HAP-1 (cell line): ENCODE results near the gene ZNF322.
A peak's percentile ranks its signal among the peaks of the same experiment; 100 is the strongest.

Source experiments
- DNase-seq, 2 experiments: peaks; one replicate each; pipeline ENCODE4 v3.0.0-alpha.2; 2016 to 2020; ENCODE audit warnings: low spot score in 2 of 2
- H3K27me3 ChIP-seq: fragments of 250-450 bp; sonication (Bioruptor Pico); 2 replicates; pipeline ENCODE4 v1.5.1; 2020; ENCODE audit warnings: low read depth, mild to moderate bottlenecking, moderate library complexity
- H3K36me3 ChIP-seq: fragments of 250-450 bp; sonication (Bioruptor Pico); replicated peaks from 2 replicates; pipeline ENCODE4 v1.5.1; 2020; ENCODE audit warnings: mild to moderate bottlenecking
- H3K4me1 ChIP-seq: fragments of 250-450 bp; sonication (Bioruptor Pico); 2 replicates; pipeline ENCODE4 v1.5.1; 2020; ENCODE audit warnings: mild to moderate bottlenecking
- H3K4me3 ChIP-seq: fragments of 250-450 bp; sonication (Bioruptor Pico); 2 replicates; pipeline ENCODE4 v1.5.1; 2020; ENCODE audit warnings: mild to moderate bottlenecking, moderate library complexity
- H3K9me3 ChIP-seq: fragments of 250-450 bp; sonication (Bioruptor Pico); 2 replicates; pipeline ENCODE4 v1.5.1; 2020; ENCODE audit warnings: mild to moderate bottlenecking, moderate library complexity
- in situ Hi-C: fragments of 300-500 bp; cut with MboI; formaldehyde crosslinking; loops from 3 replicates; pipeline ENCODE4 v1.14.3; 2020; ENCODE audit warnings: low sequenced_read_pairs, inconsistent platforms, mixed read lengths

Gene ZNF322

DNA sequence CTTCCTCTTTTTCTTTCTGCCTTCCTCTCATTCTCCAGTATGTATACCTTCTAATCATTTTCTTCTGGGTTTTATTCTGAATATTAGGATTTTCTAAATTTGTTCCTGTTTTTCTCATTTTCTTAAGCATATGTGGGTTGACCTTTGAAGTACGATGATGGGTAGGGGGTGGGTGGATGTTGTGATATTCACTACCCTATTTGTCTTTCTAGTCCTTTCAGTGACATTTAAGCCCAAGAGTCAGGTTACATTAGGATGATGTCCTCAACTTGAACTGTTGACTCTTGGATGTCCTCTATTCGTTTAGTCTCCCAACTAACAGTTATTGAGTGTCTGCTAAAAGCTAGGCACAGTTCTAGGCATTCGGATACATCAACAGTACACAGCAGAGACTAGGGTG lies 55.5 kb downstream of the ZNF322 start:
- in situ Hi-C loops = no loop called here
- Histone ChIP-seq H3K36me3 (peaks cover 12% of the 10 kb centered on the region; the same call in 1 of the 2 replicates), H3K9me3 (no peaks in the 10 kb centered on the region), H3K27me3 (no peaks in the 10 kb centered on the region), H3K4me3 (no peak overlapping the region), H3K4me1 (no peaks in the 10 kb centered on the region)
- DNase-seq = no peak

DNA sequence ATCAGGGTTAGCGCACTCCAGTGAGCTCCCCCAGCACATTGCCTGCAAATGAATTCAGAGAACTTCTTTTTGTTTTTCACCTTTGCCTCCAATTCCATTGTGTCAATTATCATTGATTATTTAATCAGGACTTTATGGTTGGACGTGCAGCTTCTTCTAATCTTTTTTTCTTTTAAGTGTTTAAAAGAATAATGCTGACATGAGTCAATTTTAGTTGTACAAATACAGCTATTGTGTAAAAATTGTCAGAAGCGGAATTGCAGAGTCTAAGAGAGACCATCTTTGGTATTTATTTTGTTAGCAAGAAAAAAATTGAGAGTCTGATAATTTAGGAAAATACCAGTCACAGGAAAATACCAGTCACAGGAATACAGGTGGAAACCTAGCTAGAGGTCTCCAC lies 57.3 kb downstream of the ZNF322 start:
- in situ Hi-C loops = no loop called here
- no peaks in the 10 kb centered on the region for H3K4me1 ChIP-seq
- H3K9me3 ChIP-seq = no peaks in the 10 kb centered on the region
- H3K27me3 ChIP-seq = no peaks in the 10 kb centered on the region
- no peak for DNase-seq
- no peak overlapping the region for H3K4me3 ChIP-seq
- H3K36me3 ChIP-seq = peaks cover 22% of the 10 kb centered on the region

DNA sequence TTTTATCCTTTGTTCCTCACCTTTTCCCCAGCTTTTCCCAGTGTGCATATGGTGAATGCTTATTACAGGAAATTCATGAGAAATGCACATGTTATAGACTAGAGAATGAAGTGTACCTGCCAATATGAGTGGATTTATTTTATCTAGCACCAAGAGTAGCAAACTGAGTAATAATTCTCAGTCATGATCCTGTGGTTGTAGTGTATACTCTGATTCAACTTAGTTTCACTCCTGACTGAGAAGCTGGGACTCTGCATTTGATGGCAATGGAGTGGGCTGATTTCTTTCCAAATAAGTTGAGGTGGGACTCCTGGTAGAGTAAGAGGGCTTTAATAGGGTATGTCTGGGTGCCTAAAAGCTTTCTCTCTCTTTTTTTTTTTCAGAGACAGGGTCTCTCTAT lies 58.8 kb downstream of the ZNF322 start:
- in situ Hi-C loops = no loop called here
- Histone ChIP-seq H3K36me3 (peaks cover 25% of the 10 kb centered on the region), H3K4me1 (peaks cover 4% of the 10 kb centered on the region; the same call in 1 of the 2 replicates), H3K4me3 (no peak overlapping the region), H3K9me3 (no peaks in the 10 kb centered on the region), H3K27me3 (no peaks in the 10 kb centered on the region)
- no peak for DNase-seq

DNA sequence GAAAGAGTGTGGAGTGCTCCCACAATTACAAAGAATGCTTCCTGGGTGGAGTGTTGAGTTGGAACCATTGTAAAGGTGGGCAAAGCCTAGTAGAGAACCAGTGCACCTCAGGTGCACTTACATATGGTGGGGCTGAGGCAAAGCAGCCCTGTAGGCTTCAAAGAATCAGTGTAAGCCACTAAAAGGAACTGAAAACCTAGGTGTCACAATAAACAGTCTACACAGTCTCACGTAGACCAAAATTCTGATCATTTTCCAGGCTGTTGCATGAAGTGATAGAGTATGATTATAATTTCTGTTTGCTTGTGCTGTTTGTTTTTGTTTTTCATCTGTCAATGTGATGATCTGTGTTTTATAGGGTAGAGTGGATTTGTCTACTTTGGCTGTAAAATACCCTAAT lies 60.0 kb downstream of the ZNF322 start:
- Histone ChIP-seq H3K4me1 (peaks cover 9% of the 10 kb centered on the region), H3K27me3 (no peaks in the 10 kb centered on the region), H3K9me3 (no peaks in the 10 kb centered on the region), H3K36me3 (peaks cover 25% of the 10 kb centered on the region), H3K4me3 (no peak overlapping the region)
- no peak for DNase-seq
- in situ Hi-C loops = no loop called here

DNA sequence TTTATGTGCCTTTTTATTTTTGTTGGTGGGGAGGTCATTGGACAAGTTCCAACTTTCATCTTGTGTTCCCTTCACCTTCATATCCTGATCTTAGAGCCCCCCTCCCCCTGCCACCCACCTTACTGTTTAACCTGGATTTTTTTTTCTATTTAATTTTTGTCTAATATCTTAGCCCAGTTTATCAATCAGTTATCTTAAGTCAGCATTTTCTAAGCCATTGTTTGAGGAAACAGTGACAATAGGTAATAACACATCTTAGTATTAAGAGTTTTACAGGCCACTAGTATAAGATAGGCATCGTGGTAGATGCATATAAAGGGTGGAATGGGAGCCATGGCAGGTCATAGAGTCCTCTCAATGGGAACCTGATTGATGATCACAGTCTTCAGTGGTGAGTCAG lies 60.4 kb downstream of the ZNF322 start:
- H3K4me1 ChIP-seq = peaks cover 9% of the 10 kb centered on the region
- no peaks in the 10 kb centered on the region for H3K9me3 ChIP-seq
- in situ Hi-C loops = no loop called here
- H3K27me3 ChIP-seq = no peaks in the 10 kb centered on the region
- DNase-seq = no peak
- peaks cover 25% of the 10 kb centered on the region for H3K36me3 ChIP-seq
- H3K4me3 ChIP-seq = no peak overlapping the region

DNA sequence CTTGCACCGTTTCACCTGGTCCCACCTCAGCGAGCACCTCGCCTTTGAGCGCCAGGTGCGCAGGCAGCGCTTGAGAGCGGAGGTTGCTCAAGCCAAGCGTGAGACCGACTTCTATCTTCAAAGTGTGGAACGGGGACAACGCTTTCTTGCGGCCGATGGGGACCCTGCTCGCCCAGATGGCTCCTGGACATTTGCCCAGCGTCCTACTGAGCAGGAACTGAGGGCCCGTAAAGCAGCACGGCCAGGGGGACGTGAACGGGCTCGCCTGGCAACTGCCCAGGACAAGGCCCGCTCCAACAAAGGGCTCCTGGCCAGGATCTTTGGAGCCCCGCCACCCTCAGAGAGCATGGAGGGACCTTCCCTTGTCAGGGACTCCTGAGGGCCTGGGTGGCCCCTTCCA lies 61.3 kb downstream of the ZNF322 start:
- H3K4me1 ChIP-seq = peaks cover 9% of the 10 kb centered on the region
- H3K36me3 ChIP-seq = peaks cover 25% of the 10 kb centered on the region
- no peaks in the 10 kb centered on the region for H3K27me3 ChIP-seq
- no peaks in the 10 kb centered on the region for H3K9me3 ChIP-seq
- in situ Hi-C loops = no loop called here
- H3K4me3 ChIP-seq = peak overlapping the region; percentile 94; the same call in 1 of the 2 replicates
- DNase-seq = no peak

DNA sequence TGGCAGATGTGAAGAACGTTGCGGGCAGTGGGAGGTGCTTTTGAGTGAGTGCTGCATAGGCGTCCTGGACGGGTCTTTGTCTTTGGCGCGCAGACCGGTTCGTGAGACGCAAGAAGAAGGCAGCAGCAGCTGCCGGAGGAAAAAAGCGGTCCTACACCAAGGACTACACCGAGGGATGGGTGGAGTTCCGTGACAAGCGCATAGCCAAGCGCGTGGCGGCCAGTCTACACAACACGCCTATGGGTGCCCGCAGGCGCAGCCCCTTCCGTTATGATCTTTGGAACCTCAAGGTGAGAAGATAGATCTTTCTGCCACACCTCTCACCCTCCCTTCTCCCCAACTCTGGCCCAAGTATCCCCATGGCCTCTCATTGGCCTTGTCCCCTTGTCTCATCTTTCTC lies 61.7 kb downstream of the ZNF322 start:
- in situ Hi-C loops = no loop called here

DNA sequence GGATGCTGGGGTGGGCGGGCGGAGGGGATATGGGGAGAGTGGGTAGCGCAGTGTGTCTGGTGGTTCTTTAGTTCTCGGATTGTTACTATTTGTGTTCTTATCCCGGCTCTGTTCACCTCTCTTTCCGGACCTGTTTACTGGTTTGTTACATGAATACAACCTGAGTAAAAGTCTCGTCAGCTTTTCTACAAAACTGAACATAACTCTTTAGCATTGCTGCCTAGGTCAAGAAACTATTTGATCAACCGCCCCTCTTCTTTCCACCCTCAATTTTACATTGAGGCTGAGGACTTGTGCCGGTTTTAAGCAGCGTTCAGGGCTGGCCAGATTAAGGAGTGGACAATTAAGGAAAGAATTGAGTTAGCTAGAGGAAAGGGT lies 62.2 kb downstream of the ZNF322 start:
- Histone ChIP-seq H3K4me3 (peak overlapping the region; percentile 94), H3K9me3 (no peaks in the 10 kb centered on the region), H3K36me3 (peaks cover 25% of the 10 kb centered on the region), H3K4me1 (peaks cover 9% of the 10 kb centered on the region), H3K27me3 (peaks cover under 1% of the 10 kb centered on the region; the same call in 1 of the 2 replicates)
- no peak for DNase-seq
- in situ Hi-C loops = no loop called here

More for the DNA sequence above, 61.7 kb downstream of the ZNF322 start:
- DNase-seq = no peak
- Histone ChIP-seq H3K4me1 (peaks cover 9% of the 10 kb centered on the region), H3K36me3 (peaks cover 25% of the 10 kb centered on the region), H3K4me3 (peak overlapping the region; percentile 94), H3K9me3 (no peaks in the 10 kb centered on the region), H3K27me3 (no peaks in the 10 kb centered on the region)

DNA sequence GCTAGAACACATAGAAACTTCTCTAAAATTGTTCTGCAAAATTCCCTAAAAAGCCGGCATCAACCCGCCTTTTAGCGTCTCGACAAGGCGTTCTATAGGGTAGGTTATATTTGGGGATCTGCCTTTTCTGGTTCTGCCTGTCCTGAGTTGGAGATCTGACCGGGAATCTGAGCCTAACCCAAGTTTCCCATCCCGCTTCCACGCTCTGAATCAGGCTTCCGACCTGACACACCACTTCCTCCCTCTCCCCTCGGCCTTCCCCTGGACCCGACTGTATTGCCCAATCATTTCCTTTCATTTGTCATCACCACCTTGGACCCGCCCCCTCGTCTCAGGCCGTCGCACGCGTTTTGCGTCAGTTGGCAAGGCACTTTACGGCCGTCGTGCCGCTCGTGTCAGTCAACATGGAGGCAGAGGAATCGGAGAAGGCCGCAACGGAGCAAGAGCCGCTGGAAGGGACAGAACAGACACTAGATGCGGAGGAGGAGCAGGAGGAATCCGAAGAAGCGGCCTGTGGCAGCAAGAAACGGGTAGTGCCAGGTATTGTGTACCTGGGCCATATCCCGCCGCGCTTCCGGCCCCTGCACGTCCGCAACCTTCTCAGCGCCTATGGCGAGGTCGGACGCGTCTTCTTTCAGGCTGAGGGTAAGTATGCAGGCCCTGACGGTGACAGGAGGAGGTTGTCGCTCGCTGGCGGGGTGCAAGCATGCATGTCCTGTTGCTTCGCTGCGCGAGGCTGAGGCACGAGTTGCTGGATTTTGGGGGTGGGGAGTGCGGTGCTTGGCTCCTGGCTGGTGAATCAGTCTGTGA lies 62.8 kb downstream of the ZNF322 start, which contains the start of gene ABT1:
TSS of gene ABT1 (plus strand) at position 375 of the 810 bp plus-strand sequence. CDS start at position 405, 30 bp downstream.
- in situ Hi-C loops = no loop called here
- peaks cover 25% of the 10 kb centered on the region for H3K36me3 ChIP-seq
- H3K4me1 ChIP-seq = peaks cover 9% of the 10 kb centered on the region
- H3K27me3 ChIP-seq = peaks cover 3% of the 10 kb centered on the region; the same call in 1 of the 2 replicates
- DNase-seq = peak; percentile 96 to 98
- no peaks in the 10 kb centered on the region for H3K9me3 ChIP-seq
- H3K4me3 ChIP-seq = peak within 1 kb of the TSS; percentile 94

DNA sequence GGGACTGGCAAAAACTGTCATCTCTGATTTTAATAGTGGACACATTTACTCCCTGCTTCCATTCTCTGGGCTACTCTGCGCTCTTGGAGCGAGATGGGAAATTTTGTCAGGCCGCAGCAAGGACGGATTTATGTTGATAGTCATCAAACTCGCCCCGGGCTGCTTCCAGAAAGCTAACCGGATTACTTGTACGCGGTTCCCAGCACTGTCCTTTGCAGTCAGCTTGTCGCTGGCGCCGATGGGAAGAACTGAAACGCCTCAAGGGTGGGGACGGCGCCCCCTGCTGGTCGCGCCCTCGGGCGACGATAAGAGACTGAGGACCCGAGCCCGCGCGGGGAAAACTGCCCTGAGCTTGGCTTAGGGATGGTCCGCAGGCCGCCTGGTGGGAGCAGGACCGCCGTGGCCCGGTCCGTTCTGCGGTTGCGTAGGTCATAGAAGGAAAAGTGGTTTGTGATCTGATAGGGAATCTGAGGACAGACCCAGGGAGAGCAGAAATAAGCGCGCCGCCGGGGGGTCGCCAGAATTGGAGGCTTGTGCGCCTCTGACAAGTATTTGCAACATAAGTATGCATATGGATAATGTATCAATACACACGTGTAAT lies 63.8 kb downstream of the ZNF322 start:
- Histone ChIP-seq H3K27me3 (peaks cover 3% of the 10 kb centered on the region; the same call in 1 of the 2 replicates), H3K36me3 (peaks cover 25% of the 10 kb centered on the region), H3K9me3 (no peaks in the 10 kb centered on the region), H3K4me1 (peaks cover 9% of the 10 kb centered on the region), H3K4me3 (peak overlapping the region; percentile 94)
- peak; percentile 89 to 95 for DNase-seq
- in situ Hi-C loops = no loop called here

DNA sequence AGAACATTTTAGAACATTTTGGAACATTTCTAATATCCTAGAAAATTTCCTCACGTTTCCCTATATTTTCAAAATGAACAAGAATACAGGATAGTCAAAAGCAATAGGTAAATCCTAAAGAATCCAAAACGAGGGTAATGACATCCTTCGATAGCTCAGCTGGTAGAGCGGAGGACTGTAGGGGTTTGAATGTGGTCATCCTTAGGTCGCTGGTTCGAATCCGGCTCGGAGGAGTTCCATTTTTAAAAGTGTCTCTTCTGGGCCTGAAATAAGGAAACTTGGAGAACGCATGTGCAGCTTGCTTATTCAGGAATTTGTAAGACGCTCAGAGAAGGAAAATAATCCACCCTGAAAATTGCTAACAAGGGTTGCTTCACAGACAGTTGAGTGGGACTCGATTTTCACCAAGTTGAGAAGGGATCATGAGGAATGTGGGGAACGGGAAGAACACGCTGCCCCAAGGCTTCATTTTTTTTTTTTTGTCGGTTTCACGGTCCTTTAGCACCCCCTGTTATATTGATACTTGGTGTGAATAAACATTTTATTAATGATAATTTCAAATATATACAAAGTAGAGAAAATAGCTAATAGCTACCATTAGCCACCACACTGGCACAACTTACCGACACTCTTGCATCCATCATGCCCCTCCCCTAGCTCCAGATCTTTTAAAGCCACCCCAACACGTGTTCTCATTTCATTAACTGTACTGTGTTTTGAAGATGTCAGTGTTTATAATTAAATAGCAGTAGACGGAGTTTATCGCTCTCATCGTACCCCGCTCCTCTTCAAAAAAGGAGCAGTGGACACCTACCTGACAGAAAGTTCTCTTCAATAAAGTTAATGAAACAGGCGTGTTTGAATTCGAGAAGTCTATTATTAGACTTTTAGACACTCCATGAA lies 64.6 kb downstream of the ZNF322 start:
- peak overlapping the region; percentile 94 for H3K4me3 ChIP-seq
- H3K4me1 ChIP-seq = peaks cover 9% of the 10 kb centered on the region
- no peaks in the 10 kb centered on the region for H3K9me3 ChIP-seq
- peaks cover 3% of the 10 kb centered on the region; the same call in 1 of the 2 replicates for H3K27me3 ChIP-seq
- in situ Hi-C loops = no loop called here
- peaks cover 22% of the 10 kb centered on the region for H3K36me3 ChIP-seq
- peak; percentile 65 to 71 for DNase-seq

DNA sequence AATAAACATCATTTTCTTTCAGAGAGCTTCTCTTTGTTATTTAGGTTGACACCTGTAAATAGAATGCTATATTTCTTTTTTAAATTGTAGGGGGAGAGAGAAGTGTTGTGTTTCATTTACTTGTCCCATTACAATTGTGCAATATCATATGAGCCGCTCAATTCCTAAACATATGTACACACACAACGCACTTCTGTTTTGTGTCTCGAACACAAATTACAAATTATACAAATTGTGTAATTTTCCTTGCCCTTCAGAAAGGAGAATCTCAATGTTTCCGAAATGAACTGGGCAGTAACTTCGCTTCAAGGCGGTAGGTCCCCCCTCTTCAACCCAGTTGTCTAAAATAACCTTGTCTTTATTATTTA lies 65.4 kb downstream of the ZNF322 start:
- Histone ChIP-seq H3K4me3 (no peak overlapping the region), H3K4me1 (peaks cover 9% of the 10 kb centered on the region), H3K36me3 (peaks cover 14% of the 10 kb centered on the region), H3K9me3 (no peaks in the 10 kb centered on the region), H3K27me3 (peaks cover 3% of the 10 kb centered on the region; the same call in 1 of the 2 replicates)
- in situ Hi-C loops = no loop called here
- DNase-seq = no peak

DNA sequence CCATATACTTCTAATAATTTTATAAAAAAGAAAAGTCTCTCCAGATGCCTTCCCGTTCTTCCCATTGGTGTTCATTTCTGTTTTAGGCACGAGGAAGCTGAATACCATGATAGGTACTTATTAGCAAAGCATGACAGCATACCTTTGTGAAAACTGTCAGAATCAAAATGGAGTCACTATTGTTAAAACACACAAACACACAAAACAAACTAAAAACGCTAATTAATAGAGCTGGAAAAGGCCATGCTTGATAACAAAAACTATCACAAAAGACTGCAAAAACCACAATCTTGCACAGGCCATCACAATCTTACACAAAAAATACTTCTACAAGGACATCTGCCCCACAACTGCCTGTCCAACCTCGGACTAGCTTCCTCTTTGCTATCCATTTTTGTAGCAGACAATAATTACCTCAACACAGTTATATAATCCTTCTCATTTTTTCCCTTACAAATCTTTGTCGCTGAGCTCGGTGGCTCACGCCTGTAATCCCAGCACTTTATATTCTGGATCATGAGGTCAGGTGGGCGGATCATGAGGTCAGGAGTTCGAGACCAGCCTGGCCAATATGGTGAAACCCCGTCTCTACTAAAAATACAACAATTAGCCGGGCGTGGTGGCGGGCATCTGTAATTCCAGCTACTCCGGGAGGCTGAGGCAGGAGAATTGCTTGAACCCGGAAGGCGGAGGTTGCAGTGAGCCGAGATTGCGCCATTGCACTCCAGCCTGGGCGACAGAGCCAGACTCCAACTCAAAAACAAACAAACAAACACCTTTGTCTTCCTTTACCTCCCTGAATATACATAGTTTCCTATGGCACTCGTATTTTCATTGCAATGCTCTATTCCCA lies 66.0 kb downstream of the ZNF322 start:
- no peak for DNase-seq
- H3K27me3 ChIP-seq = peaks cover 3% of the 10 kb centered on the region; the same call in 1 of the 2 replicates
- peaks cover 9% of the 10 kb centered on the region for H3K4me1 ChIP-seq
- no peak overlapping the region for H3K4me3 ChIP-seq
- H3K9me3 ChIP-seq = no peaks in the 10 kb centered on the region
- in situ Hi-C loops = no loop called here
- peaks cover 8% of the 10 kb centered on the region for H3K36me3 ChIP-seq
